ENCODE measurements around the gene KAZALD1.
A peak's percentile ranks its signal among the peaks of the same experiment; 100 is the strongest.

KAZALD1 gene

GRCh38 chr10:101080933-101081931, 19.4 kb downstream of the KAZALD1 start:
- H3K27ac ChIP-seq (ENCODE audit: extremely low read depth, low read depth, low read length), result no peak overlapping the region
- no peaks in the 10 kb centered on the region for H3K4me1 ChIP-seq (ENCODE audit: control insufficient read depth, insufficient read depth, low read length)
- ChIA-PET CTCF (interaction anchor here (0.7 to 2.8 kb wide), 8 partner anchors 12 to 516 kb away, joined by 3 to 11 read pairs (median 4); no protein-coding TSS in a partner anchor), POLR2A (interaction anchor here (1.3 kb wide), 1 partner anchor 20 kb away, joined by 5 read pairs; no protein-coding TSS in a partner anchor)
- no peaks in the 10 kb centered on the region for H3K9me3 ChIP-seq (ENCODE audit: control insufficient read depth, insufficient read depth, low read depth, low read length)
- TF ChIP-seq ZNF16 (tag by site-specific recombination; IDR thresholded peaks at IDR 0.05; ENCODE audit: low read depth) (no peak), ZNF561 (tag by site-specific recombination; IDR thresholded peaks at IDR 0.05; ENCODE audit: borderline replicate concordance) (no peak), ZBTB17 (tag by site-specific recombination; IDR thresholded peaks at IDR 0.05) (peak; percentile 22; the same call in 1 of the 2 replicates), ZNF146 (tag by site-specific recombination; IDR thresholded peaks at IDR 0.05) (no peak), REST (tag by site-specific recombination; IDR thresholded peaks at IDR 0.05) (peak; percentile 99), MYNN (tag by site-specific recombination; IDR thresholded peaks at IDR 0.05; ENCODE audit: borderline replicate concordance) (no peak), ZNF132 (tag by site-specific recombination; IDR thresholded peaks at IDR 0.05; ENCODE audit: borderline replicate concordance) (no peak), ZNF112 (tag by site-specific recombination; IDR thresholded peaks at IDR 0.05) (no peak), ZNF19 (tag by site-specific recombination; IDR thresholded peaks at IDR 0.05; ENCODE audit: low read depth) (no peak), IKZF3 (tag by site-specific recombination; IDR thresholded peaks at IDR 0.05) (0 out of 2 replicates have a peak, but pooled peaks have one; percentile 33), ZNF654 (tag by site-specific recombination; IDR thresholded peaks at IDR 0.05; ENCODE audit: low read depth) (no peak), ZNF473 (tag by site-specific recombination; IDR thresholded peaks at IDR 0.05) (no peak), ZSCAN4 (tag by site-specific recombination; IDR thresholded peaks at IDR 0.05) (no peak), ZSCAN16 (tag by site-specific recombination; IDR thresholded peaks at IDR 0.05) (no peak)
- H3K4me3 ChIP-seq (ENCODE audit: low read depth, low read length), result no peak overlapping the region
- H3K36me3 ChIP-seq (ENCODE audit: control insufficient read depth in 2 of 2, insufficient read depth in 1 of 2, low read length in 2 of 2), result no peaks in the 10 kb centered on the region

DNA sequence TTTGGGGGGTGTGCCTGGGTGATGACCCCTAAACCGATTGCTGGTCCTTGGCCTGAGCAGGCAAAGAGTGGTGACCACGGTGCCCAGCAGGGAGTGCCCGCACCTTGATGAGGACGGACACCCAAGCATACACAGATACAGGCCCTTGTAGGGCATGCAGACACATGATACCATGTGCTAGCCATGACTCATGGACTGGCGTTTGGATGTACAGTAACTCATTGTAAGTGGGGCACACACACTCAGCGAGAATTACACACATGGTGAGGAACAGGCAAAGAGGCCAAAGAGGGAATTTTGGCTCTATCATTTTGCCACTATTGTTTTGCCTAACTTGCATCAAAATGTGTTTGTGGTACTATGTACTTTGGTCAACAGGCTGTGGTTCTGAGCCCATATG, 24.1 kb downstream of the KAZALD1 start:
- no peaks in the 10 kb centered on the region for H3K36me3 ChIP-seq (ENCODE audit: control insufficient read depth in 2 of 2, insufficient read depth in 1 of 2, low read length in 2 of 2)
- H3K4me1 ChIP-seq (ENCODE audit: control insufficient read depth, insufficient read depth, low read length), result no peaks in the 10 kb centered on the region
- H3K27ac ChIP-seq (ENCODE audit: extremely low read depth, low read depth, low read length), result no peak overlapping the region
- no peak overlapping the region for H3K4me3 ChIP-seq (ENCODE audit: low read depth, low read length)
- ChIA-PET CTCF (interaction anchor here (0.5 to 5.6 kb wide), 4 partner anchors 9 to 56 kb away, joined by 3 to 37 read pairs (median 12); no protein-coding TSS in a partner anchor), POLR2A (no interaction called here)
- no peaks in the 10 kb centered on the region for H3K9me3 ChIP-seq (ENCODE audit: control insufficient read depth, insufficient read depth, low read depth, low read length)
- TF ChIP-seq ZNF112 (tag by site-specific recombination; IDR thresholded peaks at IDR 0.05) (no peak), GLIS2 (tag by site-specific recombination; IDR thresholded peaks at IDR 0.05) (no peak), ZNF623 (tag by site-specific recombination; IDR thresholded peaks at IDR 0.05) (no peak), ZBTB11 (tag by site-specific recombination; conservative IDR thresholded peaks at IDR 0.05; ENCODE audit: low read depth) (no peak)
- TF ChIP-seq, protein P1, sequence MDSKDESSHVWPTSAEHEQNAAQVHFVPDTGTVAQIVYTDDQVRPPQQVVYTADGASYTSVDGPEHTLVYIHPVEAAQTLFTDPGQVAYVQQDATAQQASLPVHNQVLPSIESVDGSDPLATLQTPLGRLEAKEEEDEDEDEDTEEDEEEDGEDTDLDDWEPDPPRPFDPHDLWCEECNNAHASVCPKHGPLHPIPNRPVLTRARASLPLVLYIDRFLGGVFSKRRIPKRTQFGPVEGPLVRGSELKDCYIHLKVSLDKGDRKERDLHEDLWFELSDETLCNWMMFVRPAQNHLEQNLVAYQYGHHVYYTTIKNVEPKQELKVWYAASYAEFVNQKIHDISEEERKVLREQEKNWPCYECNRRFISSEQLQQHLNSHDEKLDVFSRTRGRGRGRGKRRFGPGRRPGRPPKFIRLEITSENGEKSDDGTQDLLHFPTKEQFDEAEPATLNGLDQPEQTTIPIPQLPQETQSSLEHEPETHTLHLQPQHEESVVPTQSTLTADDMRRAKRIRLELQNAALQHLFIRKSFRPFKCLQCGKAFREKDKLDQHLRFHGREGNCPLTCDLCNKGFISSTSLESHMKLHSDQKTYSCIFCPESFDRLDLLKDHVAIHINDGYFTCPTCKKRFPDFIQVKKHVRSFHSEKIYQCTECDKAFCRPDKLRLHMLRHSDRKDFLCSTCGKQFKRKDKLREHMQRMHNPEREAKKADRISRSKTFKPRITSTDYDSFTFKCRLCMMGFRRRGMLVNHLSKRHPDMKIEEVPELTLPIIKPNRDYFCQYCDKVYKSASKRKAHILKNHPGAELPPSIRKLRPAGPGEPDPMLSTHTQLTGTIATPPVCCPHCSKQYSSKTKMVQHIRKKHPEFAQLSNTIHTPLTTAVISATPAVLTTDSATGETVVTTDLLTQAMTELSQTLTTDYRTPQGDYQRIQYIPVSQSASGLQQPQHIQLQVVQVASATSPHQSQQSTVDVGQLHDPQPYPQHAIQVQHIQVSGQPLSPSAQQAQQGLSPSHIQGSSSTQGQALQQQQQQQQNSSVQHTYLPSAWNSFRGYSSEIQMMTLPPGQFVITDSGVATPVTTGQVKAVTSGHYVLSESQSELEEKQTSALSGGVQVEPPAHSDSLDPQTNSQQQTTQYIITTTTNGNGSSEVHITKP (tag by site-specific recombination; IDR thresholded peaks at IDR 0.05), result no peak
- TF ChIP-seq, protein P2, sequence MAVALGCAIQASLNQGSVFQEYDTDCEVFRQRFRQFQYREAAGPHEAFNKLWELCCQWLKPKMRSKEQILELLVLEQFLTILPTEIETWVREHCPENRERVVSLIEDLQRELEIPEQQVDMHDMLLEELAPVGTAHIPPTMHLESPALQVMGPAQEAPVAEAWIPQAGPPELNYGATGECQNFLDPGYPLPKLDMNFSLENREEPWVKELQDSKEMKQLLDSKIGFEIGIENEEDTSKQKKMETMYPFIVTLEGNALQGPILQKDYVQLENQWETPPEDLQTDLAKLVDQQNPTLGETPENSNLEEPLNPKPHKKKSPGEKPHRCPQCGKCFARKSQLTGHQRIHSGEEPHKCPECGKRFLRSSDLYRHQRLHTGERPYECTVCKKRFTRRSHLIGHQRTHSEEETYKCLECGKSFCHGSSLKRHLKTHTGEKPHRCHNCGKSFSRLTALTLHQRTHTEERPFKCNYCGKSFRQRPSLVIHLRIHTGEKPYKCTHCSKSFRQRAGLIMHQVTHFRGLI (tag by site-specific recombination; IDR thresholded peaks at IDR 0.05), result no peak

Measured in HEK293 (cell line).